IPS DF 6.9 (cell line): ENCODE measurements around the gene IGSF9.

Experiments
- DNase-seq: peaks from one replicate; pipeline ENCODE4 v3.0.0-alpha.2; 2013; ENCODE audit warnings: low read depth, low spot score
- H3K27ac ChIP-seq: one replicate; pipeline ENCODE4 v1.5.1; 2013; ENCODE audit warnings: low read length, control low read depth
- H3K27me3 ChIP-seq: 2 replicates; pipeline ENCODE4 v1.6.1; 2013; ENCODE audit warnings: mild to moderate bottlenecking, low read length; ENCODE audit not compliant: control insufficient read depth, insufficient read depth
- H3K36me3 ChIP-seq: 2 replicates; pipeline ENCODE4 v1.6.1; 2013; ENCODE audit warnings: low read length; ENCODE audit not compliant: control insufficient read depth, insufficient read depth
- H3K4me1 ChIP-seq: 2 replicates; pipeline ENCODE4 v1.6.1; 2013; ENCODE audit warnings: low read length; ENCODE audit not compliant: control insufficient read depth, insufficient read depth
- H3K4me3 ChIP-seq: 2 replicates; pipeline ENCODE4 v1.5.1; 2013; ENCODE audit warnings: mild to moderate bottlenecking, low read length
- H3K9me3 ChIP-seq: 2 replicates; pipeline ENCODE4 v1.6.1; 2013; ENCODE audit warnings: low read length, inconsistent platforms; ENCODE audit not compliant: control insufficient read depth, insufficient read depth
- WGBS: extraction: QIAGEN DNeasy Blood & Tissue Kit; methylation state at CpG from one replicate; pipeline ENCODE4 v1.1.7; 2013; ENCODE audit warnings: mixed read lengths, missing lambda C conversion rate; ENCODE audit not compliant: insufficient read length, insufficient coverage; 5-methylcytosine and 5-hydroxymethylcytosine counted together

IGSF9 gene

GRCh38 chr1:159895836-159896545, 49.4 kb downstream of the IGSF9 start:
- Histone ChIP-seq H3K27me3 (0 out of 2 replicates have a peak, but pooled peaks cover 2% of the 10 kb centered on the region), H3K27ac (no peak overlapping the region), H3K36me3 (no peaks in the 10 kb centered on the region), H3K4me1 (peaks cover 1% of the 10 kb centered on the region), H3K9me3 (no peaks in the 10 kb centered on the region), H3K4me3 (no peak overlapping the region)
- no CpG with 5 or more reads among the region's 6 CpGs for WGBS
- DNase-seq: no peak

DNA sequence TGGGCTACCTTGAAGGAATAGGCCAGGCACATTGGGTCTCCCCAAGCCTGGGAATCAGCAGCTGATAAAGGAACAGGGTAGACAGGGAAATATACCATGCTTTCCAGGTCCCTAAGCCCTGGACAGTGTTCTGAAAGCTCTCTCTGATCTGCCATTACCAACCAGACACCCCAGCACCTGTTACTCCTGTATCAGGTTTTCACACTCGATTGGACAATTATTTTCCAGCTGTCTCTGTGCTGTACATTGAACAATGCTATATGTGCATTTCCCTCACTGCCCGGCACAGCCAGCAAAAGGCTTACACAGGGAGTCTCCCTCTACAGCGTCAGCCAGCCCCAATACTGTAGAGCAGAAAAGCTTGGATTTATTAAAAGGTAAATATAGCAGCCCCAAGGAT, 50.1 kb downstream of the IGSF9 start:
- no peak overlapping the region for H3K27ac ChIP-seq
- 0 out of 2 replicates have a peak, but pooled peaks cover 2% of the 10 kb centered on the region for H3K27me3 ChIP-seq
- no peak for DNase-seq
- H3K9me3 ChIP-seq: no peaks in the 10 kb centered on the region
- no peaks in the 10 kb centered on the region; the same call in 1 of the 2 replicates for H3K4me1 ChIP-seq
- H3K36me3 ChIP-seq: no peaks in the 10 kb centered on the region
- no peak overlapping the region for H3K4me3 ChIP-seq
- WGBS: no CpG with 5 or more reads among the region's 3 CpGs

- no peaks in the 10 kb centered on the region for H3K36me3 ChIP-seq
- WGBS: no CpG with 5 or more reads among the region's 5 CpGs
- no peaks in the 10 kb centered on the region for H3K27me3 ChIP-seq
- H3K4me1 ChIP-seq: peaks cover 2% of the 10 kb centered on the region; the same call in 1 of the 2 replicates
- H3K9me3 ChIP-seq: no peaks in the 10 kb centered on the region
- no peak for DNase-seq
- no peak overlapping the region for H3K4me3 ChIP-seq
- H3K27ac ChIP-seq: no peak overlapping the region
Observed at GRCh38 chr1:159892944-159893343, 52.5 kb downstream of the IGSF9 start.

- Histone ChIP-seq H3K4me1 (peaks cover 2% of the 10 kb centered on the region; the same call in 1 of the 2 replicates), H3K9me3 (no peaks in the 10 kb centered on the region), H3K4me3 (no peak overlapping the region), H3K27me3 (no peaks in the 10 kb centered on the region), H3K36me3 (no peaks in the 10 kb centered on the region), H3K27ac (no peak overlapping the region)
- no peak for DNase-seq
- no CpG with 5 or more reads among the region's 7 CpGs for WGBS
Observed at GRCh38 chr1:159891275-159892157, 53.9 kb downstream of the IGSF9 start.

- H3K9me3 ChIP-seq: no peaks in the 10 kb centered on the region
- peaks cover 2% of the 10 kb centered on the region; the same call in 1 of the 2 replicates for H3K4me1 ChIP-seq
- WGBS: no CpG with 5 or more reads among the region's 8 CpGs
- DNase-seq: no peak
- H3K27ac ChIP-seq: no peak overlapping the region
- H3K27me3 ChIP-seq: no peaks in the 10 kb centered on the region
- no peak overlapping the region for H3K4me3 ChIP-seq
- H3K36me3 ChIP-seq: no peaks in the 10 kb centered on the region
Observed at GRCh38 chr1:159890390-159890789, 55.0 kb downstream of the IGSF9 start.

DNA sequence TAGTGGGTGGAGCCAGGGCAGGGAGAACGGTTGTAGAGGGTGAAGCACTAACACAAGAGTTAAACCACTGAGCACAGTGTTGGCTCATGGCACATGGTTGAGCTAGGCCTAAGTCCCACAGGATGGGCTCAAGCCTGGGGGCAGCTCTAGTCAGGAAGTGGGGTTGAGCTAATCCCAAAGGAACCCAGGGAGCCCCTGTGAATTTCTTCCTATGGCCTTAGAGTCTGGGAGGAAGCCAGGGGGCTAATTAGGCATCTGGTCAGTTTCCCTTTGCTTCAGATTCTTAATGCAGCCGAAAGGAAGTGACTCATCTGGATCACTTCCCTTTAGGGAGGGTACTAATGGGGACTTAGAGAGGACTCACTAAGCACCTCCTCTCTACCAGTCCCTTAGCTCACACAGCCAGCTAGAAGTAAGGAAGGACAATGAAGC, 55.6 kb downstream of the IGSF9 start:
- Histone ChIP-seq H3K36me3 (no peaks in the 10 kb centered on the region), H3K4me1 (peaks cover 2% of the 10 kb centered on the region; the same call in 1 of the 2 replicates), H3K27me3 (no peaks in the 10 kb centered on the region), H3K4me3 (no peak overlapping the region), H3K27ac (no peak overlapping the region), H3K9me3 (no peaks in the 10 kb centered on the region)
- no CpG with 5 or more reads among the region's 2 CpGs for WGBS
- DNase-seq: no peak

- no peak for DNase-seq
- Histone ChIP-seq H3K9me3 (no peaks in the 10 kb centered on the region), H3K4me3 (no peak overlapping the region), H3K27me3 (no peaks in the 10 kb centered on the region), H3K4me1 (peaks cover 2% of the 10 kb centered on the region; the same call in 1 of the 2 replicates), H3K36me3 (no peaks in the 10 kb centered on the region), H3K27ac (no peak overlapping the region)
- no CpG with 5 or more reads among the region's 4 CpGs for whole genome bisulfite sequencing
Observed at GRCh38 chr1:159889202-159889601, 56.2 kb downstream of the IGSF9 start.

DNA sequence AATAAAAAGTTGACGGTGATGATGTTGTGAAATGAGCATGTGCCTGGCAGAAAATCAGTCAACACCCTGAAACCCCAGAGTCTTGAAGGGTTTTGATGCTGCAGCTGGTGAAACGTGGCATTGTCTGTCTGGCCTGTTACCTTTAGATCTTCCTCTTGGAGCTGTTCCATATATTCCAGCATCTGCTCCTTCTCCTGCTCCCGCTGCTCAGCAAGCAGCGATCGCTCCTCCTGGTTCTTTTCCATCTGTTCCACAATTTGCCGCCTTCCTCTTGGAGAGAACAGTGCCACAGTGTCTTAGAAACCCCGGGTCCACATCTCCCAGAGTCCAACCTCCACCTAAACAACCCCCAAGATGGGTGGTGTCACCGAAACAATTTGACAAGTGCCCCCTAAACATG, 61.1 kb downstream of the IGSF9 start:
- H3K4me1 ChIP-seq: no peaks in the 10 kb centered on the region
- no peak for DNase-seq
- no peaks in the 10 kb centered on the region for H3K9me3 ChIP-seq
- H3K27me3 ChIP-seq: no peaks in the 10 kb centered on the region
- H3K36me3 ChIP-seq: no peaks in the 10 kb centered on the region
- no CpG with 5 or more reads among the region's 8 CpGs for WGBS
- no peak overlapping the region for H3K27ac ChIP-seq
- H3K4me3 ChIP-seq: no peak overlapping the region

- H3K9me3 ChIP-seq: no peaks in the 10 kb centered on the region
- H3K4me3 ChIP-seq: no peak overlapping the region
- H3K4me1 ChIP-seq: no peaks in the 10 kb centered on the region
- H3K27ac ChIP-seq: no peak overlapping the region
- no peaks in the 10 kb centered on the region for H3K27me3 ChIP-seq
- WGBS: no CpG with 5 or more reads among the region's 4 CpGs
- no peaks in the 10 kb centered on the region for H3K36me3 ChIP-seq
- DNase-seq: no peak
Observed at GRCh38 chr1:159883134-159883533, 62.3 kb downstream of the IGSF9 start.

DNA sequence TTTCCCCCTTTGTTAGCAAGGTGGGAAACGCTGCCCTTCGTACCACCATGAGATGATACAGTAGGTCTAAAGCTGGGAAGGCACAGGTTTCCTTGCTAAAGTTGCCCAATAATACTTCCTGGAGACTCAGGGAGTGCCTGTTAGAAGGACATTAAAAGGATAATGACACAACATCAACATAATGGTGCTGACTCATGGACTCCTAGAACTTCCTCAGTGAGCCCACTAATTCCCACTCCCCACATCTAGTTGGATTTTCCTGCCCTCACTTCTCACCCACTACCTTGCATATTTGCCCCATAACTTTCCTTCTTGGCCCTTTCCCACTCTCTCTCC, 62.9 kb downstream of the IGSF9 start:
- no peak for DNase-seq
- Histone ChIP-seq H3K9me3 (no peaks in the 10 kb centered on the region), H3K36me3 (no peaks in the 10 kb centered on the region), H3K27ac (no peak overlapping the region), H3K27me3 (no peaks in the 10 kb centered on the region), H3K4me1 (no peaks in the 10 kb centered on the region), H3K4me3 (no peak overlapping the region)
- WGBS: no CpG with 5 or more reads among the region's 2 CpGs
